Effector CD8-positive, alpha-beta T cell (primary cell): ENCODE measurements around the gene THOC5.
A peak's percentile ranks its signal among the peaks of the same experiment; 100 is the strongest.
"Not testable (repeated sequence)": the region's sequence is repeated elsewhere in the genome, so short reads cannot be mapped to it uniquely, and the experiment has no call there.

Experiments used
- DNase-seq: peaks from one replicate; lab custom pipeline; 2025; lab: John Stamatoyannopoulos, UW
- total RNA-seq, 4 experiments: gene quantifications; one replicate each; lab custom pipeline; 2026; lab: John Stamatoyannopoulos, UW

Gene THOC5
- total RNA-seq: 49.2 to 65.6 (median 59.7) reads per million in 4 experiments

- peak; percentile 77 for DNase-seq
Measured at GRCh38 chr22:29553351-29554224, at the start of gene THOC5. TSS of gene THOC5 (minus strand) at chr22:29553757. CDS start at chr22:29549147, 4,610 bp downstream.

- no peak for DNase-seq
Measured at GRCh38 chr22:29598684-29599020, 45.1 kb upstream of the THOC5 start.

- not testable (repeated sequence) for DNase-seq
Measured at GRCh38 chr22:29597871-29598683, 44.5 kb upstream of the THOC5 start.

- no peak for DNase-seq
Measured at GRCh38 chr22:29596408-29596807, 42.9 kb upstream of the THOC5 start.

- not testable (repeated sequence) for DNase-seq
Measured at GRCh38 chr22:29594447-29594846, 40.9 kb upstream of the THOC5 start.

GRCh38 chr22:29593923-29594322, 40.4 kb upstream of the THOC5 start:
- no peak for DNase-seq

GRCh38 chr22:29587938-29588699, 34.6 kb upstream of the THOC5 start:
- DNase-seq: no peak

- not testable (repeated sequence) for DNase-seq
Measured at GRCh38 chr22:29586193-29586705, 32.7 kb upstream of the THOC5 start.

GRCh38 chr22:29584975-29585374, 31.4 kb upstream of the THOC5 start:
- DNase-seq: no peak

- DNase-seq: no peak
Measured at GRCh38 chr22:29581799-29582198, 28.2 kb upstream of the THOC5 start.

- DNase-seq: no peak
Measured at GRCh38 chr22:29580200-29580810, 26.7 kb upstream of the THOC5 start.

GRCh38 chr22:29578462-29579200, 25.1 kb upstream of the THOC5 start:
- DNase-seq: no peak

GRCh38 chr22:29574762-29575450, 21.3 kb upstream of the THOC5 start:
- no peak for DNase-seq

GRCh38 chr22:29570912-29571549, 17.5 kb upstream of the THOC5 start:
- no peak for DNase-seq

- DNase-seq: no peak
Measured at GRCh38 chr22:29570456-29570855, 16.9 kb upstream of the THOC5 start.

GRCh38 chr22:29569011-29569678, 15.6 kb upstream of the THOC5 start:
- DNase-seq: no peak

GRCh38 chr22:29567338-29567737, 13.8 kb upstream of the THOC5 start:
- no peak for DNase-seq

- not testable (repeated sequence) for DNase-seq
Measured at GRCh38 chr22:29566513-29566912, 13.0 kb upstream of the THOC5 start.
